ENCODE measurements around the gene NXN.
"Not testable (repeated sequence)": the region's sequence is repeated elsewhere in the genome, so short reads cannot be mapped to it uniquely, and the experiment has no call there.

Gene NXN

GRCh38 chr17:855569-855968 lies 124.0 kb downstream of the NXN start:
- DNase-seq = no peak

- not testable (repeated sequence) for DNase-seq
These were observed 126.7 kb downstream of the NXN start for GRCh38 chr17:852850-853249.

- DNase-seq = no peak
These were observed 127.2 kb downstream of the NXN start for GRCh38 chr17:852349-852748.

GRCh38 chr17:851924-852323 lies 127.7 kb downstream of the NXN start:
- no peak for DNase-seq

GRCh38 chr17:850851-851763 lies 128.5 kb downstream of the NXN start:
- DNase-seq = no peak

GRCh38 chr17:850086-850850 lies 129.3 kb downstream of the NXN start:
- DNase-seq = no peak

GRCh38 chr17:848402-848801 lies 131.2 kb downstream of the NXN start:
- no peak for DNase-seq

GRCh38 chr17:846901-847843 lies 132.4 kb downstream of the NXN start:
- DNase-seq = no peak

- no peak for DNase-seq
These were observed 138.3 kb downstream of the NXN start for GRCh38 chr17:841313-841712.

GRCh38 chr17:838486-838885 lies 141.1 kb downstream of the NXN start:
- no peak for DNase-seq

- DNase-seq = no peak
These were observed 143.4 kb downstream of the NXN start for GRCh38 chr17:836151-836550.

GRCh38 chr17:835721-836120 lies 143.9 kb downstream of the NXN start:
- not testable (repeated sequence) for DNase-seq

GRCh38 chr17:835263-835662 lies 144.3 kb downstream of the NXN start:
- DNase-seq = no peak

GRCh38 chr17:834136-834535 lies 145.4 kb downstream of the NXN start:
- DNase-seq = no peak

- DNase-seq = no peak
These were observed 148.6 kb downstream of the NXN start for GRCh38 chr17:830950-831349.

GRCh38 chr17:830381-830780 lies 149.2 kb downstream of the NXN start:
- no peak for DNase-seq

GRCh38 chr17:829614-830013 lies 150.0 kb downstream of the NXN start:
- DNase-seq = not testable (repeated sequence)

- DNase-seq = no peak
These were observed 150.8 kb downstream of the NXN start for GRCh38 chr17:828761-829160.

GRCh38 chr17:826778-827177 lies 152.8 kb downstream of the NXN start:
- no peak for DNase-seq

- DNase-seq = no peak
These were observed 154.4 kb downstream of the NXN start for GRCh38 chr17:825216-825615.

- no peak for DNase-seq
These were observed 155.2 kb downstream of the NXN start for GRCh38 chr17:824378-824777.

- no peak for DNase-seq
These were observed 156.1 kb downstream of the NXN start for GRCh38 chr17:823501-823902.

- DNase-seq = no peak
These were observed 160.3 kb downstream of the NXN start for GRCh38 chr17:819251-819650.

All from activated CD4-positive, alpha-beta T cell treated with anti-CD3 and anti-CD28 coated beads, Interleukin-2, amount 50 U/mL, for 16 hours (primary cell).